Large intestine (tissue), 1 donor: ENCODE results near the gene OR2M2. TPM values are rescaled to one million over a fixed set of nuclear protein-coding genes. Genes with fewer than 3 reads are reported as not detected.

Experiments
- polyA plus RNA-seq: library from polyadenylated mRNA; unstranded; fragments of 120-200 nt; gene quantifications from one replicate; pipeline ENCODE4 v1.2.1, GENCODE V29; 2013

Gene OR2M2
- polyA plus RNA-seq, 1 donor: not detected

Other genes with a start within 250 kb of the OR2M2 start
- gene OR2AJ1, start 249.9 kb upstream of the OR2M2 start, polyA plus RNA-seq: not detected
- gene OR2L8, start 226.0 kb upstream of the OR2M2 start, polyA plus RNA-seq: not detected
- gene OR2AK2, start 209.6 kb upstream of the OR2M2 start, polyA plus RNA-seq: not detected
- not detected for gene OR2L5, start 161.2 kb upstream of the OR2M2 start, polyA plus RNA-seq
- gene OR2L2, start 144.8 kb upstream of the OR2M2 start, polyA plus RNA-seq: 0.52 TPM
- not detected for gene OR2L3, start 128.0 kb upstream of the OR2M2 start, polyA plus RNA-seq
- 0.09 TPM for gene OR2L13, start 79.6 kb upstream of the OR2M2 start, polyA plus RNA-seq
- not detected for gene OR2M5, start 29.7 kb upstream of the OR2M2 start, polyA plus RNA-seq
- not detected for gene OR2M3, start 22.4 kb downstream of the OR2M2 start, polyA plus RNA-seq
- not detected for gene OR2M4, start 56.6 kb downstream of the OR2M2 start, polyA plus RNA-seq
- gene OR2T33, start 103.2 kb downstream of the OR2M2 start, polyA plus RNA-seq: not detected
- not detected for gene OR2T12, start 128.6 kb downstream of the OR2M2 start, polyA plus RNA-seq
- gene OR2M7, start 149.7 kb downstream of the OR2M2 start, polyA plus RNA-seq: not detected
- not detected for gene OR14C36, start 174.0 kb downstream of the OR2M2 start, polyA plus RNA-seq
- not detected for gene OR2T4, start 186.8 kb downstream of the OR2M2 start, polyA plus RNA-seq
- gene OR2T6, start 200.9 kb downstream of the OR2M2 start, polyA plus RNA-seq: not detected
- gene OR2T1, start 228.2 kb downstream of the OR2M2 start, polyA plus RNA-seq: not detected